ENCODE measurements around the gene VSIG10L. TPM values are rescaled to one million over a fixed set of nuclear protein-coding genes. Genes with fewer than 3 reads are reported as not detected.

Gene VSIG10L
- polyA plus RNA-seq, 1 experiment: 1.0 TPM

- no peaks in the 10 kb centered on the region; the same call in 1 of the 2 replicates for H3K9me3 ChIP-seq (ENCODE audit: control insufficient read depth, insufficient read depth, low read length)
- CTCF ChIA-PET: interaction anchor here (2.0 kb wide), 1 partner anchor 35 kb away, joined by 4 read pairs; no protein-coding TSS in a partner anchor
- no peak overlapping the region for H3K27ac ChIP-seq (ENCODE audit: low read depth, low read length)
- TF ChIP-seq CTCF (IDR thresholded peaks at IDR 0.05; ENCODE audit: low read depth, low read length): no peak
- H3K4me3 ChIP-seq (ENCODE audit: low read depth, low read length): no peak overlapping the region
- no peaks in the 10 kb centered on the region for H3K27me3 ChIP-seq (ENCODE audit: control insufficient read depth, insufficient read depth, low read length)
- DNase-seq (ENCODE audit: low read depth, low spot score): no peak
- POLR2A ChIA-PET: no interaction called here
These were observed 45.1 kb upstream of the VSIG10L start for GRCh38 chr19:51386882-51387520.

GRCh38 chr19:51382004-51382403 is 40.1 kb upstream of the VSIG10L start:
- Histone ChIP-seq H3K27ac (ENCODE audit: low read depth, low read length) (no peak overlapping the region), H3K4me3 (ENCODE audit: low read depth, low read length) (no peak overlapping the region), H3K27me3 (ENCODE audit: control insufficient read depth, insufficient read depth, low read length) (no peaks in the 10 kb centered on the region), H3K9me3 (ENCODE audit: control insufficient read depth, insufficient read depth, low read length) (no peaks in the 10 kb centered on the region; the same call in 1 of the 2 replicates)
- CTCF ChIA-PET: interaction anchor here (1.4 kb wide), 1 partner anchor 39 kb away, joined by 3 read pairs; no protein-coding TSS in a partner anchor
- DNase-seq (ENCODE audit: low read depth, low spot score): no peak
- no peak for TF ChIP-seq CTCF (IDR thresholded peaks at IDR 0.05; ENCODE audit: low read depth, low read length)
- POLR2A ChIA-PET: no interaction called here

GRCh38 chr19:51380379-51380778 is 38.4 kb upstream of the VSIG10L start:
- no peak for DNase-seq (ENCODE audit: low read depth, low spot score)
- Histone ChIP-seq H3K9me3 (ENCODE audit: control insufficient read depth, insufficient read depth, low read length) (no peaks in the 10 kb centered on the region; the same call in 1 of the 2 replicates), H3K27ac (ENCODE audit: low read depth, low read length) (no peak overlapping the region), H3K27me3 (ENCODE audit: control insufficient read depth, insufficient read depth, low read length) (no peaks in the 10 kb centered on the region), H3K4me3 (ENCODE audit: low read depth, low read length) (no peak overlapping the region)
- TF ChIP-seq CTCF (IDR thresholded peaks at IDR 0.05; ENCODE audit: low read depth, low read length): no peak
- ChIA-PET POLR2A (no interaction called here), CTCF (no interaction called here)

- no peak overlapping the region for H3K4me3 ChIP-seq (ENCODE audit: low read depth, low read length)
- no peak for TF ChIP-seq CTCF (IDR thresholded peaks at IDR 0.05; ENCODE audit: low read depth, low read length)
- H3K27ac ChIP-seq (ENCODE audit: low read depth, low read length): no peak overlapping the region
- H3K9me3 ChIP-seq (ENCODE audit: control insufficient read depth, insufficient read depth, low read length): no peaks in the 10 kb centered on the region; the same call in 1 of the 2 replicates
- POLR2A ChIA-PET: no interaction called here
- no peak for DNase-seq (ENCODE audit: low read depth, low spot score)
- peaks cover 3% of the 10 kb centered on the region for H3K27me3 ChIP-seq (ENCODE audit: control insufficient read depth, insufficient read depth, low read length)
- CTCF ChIA-PET: no interaction called here
These were observed 35.5 kb upstream of the VSIG10L start for GRCh38 chr19:51377422-51377821.

GRCh38 chr19:51375504-51376221 is 33.7 kb upstream of the VSIG10L start:
- no peak overlapping the region for H3K4me3 ChIP-seq (ENCODE audit: low read depth, low read length)
- POLR2A ChIA-PET: no interaction called here
- no peaks in the 10 kb centered on the region for H3K9me3 ChIP-seq (ENCODE audit: control insufficient read depth, insufficient read depth, low read length)
- CTCF ChIA-PET: no interaction called here
- no peak overlapping the region for H3K27ac ChIP-seq (ENCODE audit: low read depth, low read length)
- no peak for DNase-seq (ENCODE audit: low read depth, low spot score)
- peaks cover 6% of the 10 kb centered on the region for H3K27me3 ChIP-seq (ENCODE audit: control insufficient read depth, insufficient read depth, low read length)
- TF ChIP-seq CTCF (IDR thresholded peaks at IDR 0.05; ENCODE audit: low read depth, low read length): no peak
